GM23338 (cell line): ENCODE results near the gene INPP4B. TPM values are rescaled to one million over a fixed set of nuclear protein-coding genes. Genes with fewer than 3 reads are reported as not detected.

Source experiments
- ATAC-seq: fragments of 200-7000 bp; cut with Tn5 transposase; 3 replicates; pipeline ENCODE4 v1.9.1; 2020
- DNase-seq: peaks from one replicate; pipeline ENCODE4 v3.0.0-alpha.2; 2015; ENCODE audit warnings: low spot score
- H2AFZ ChIP-seq: fragments of 200-600 bp; sonication (generic); 2 replicates; pipeline ENCODE4 v1.8.0; 2016; ENCODE audit warnings: antibody characterized with exemption, mild to moderate bottlenecking, moderate library complexity
- H3F3A ChIP-seq: fragments of 200-600 bp; sonication (generic); replicated peaks from 2 replicates; pipeline ENCODE4 v1.8.0; 2017; ENCODE audit warnings: antibody characterized with exemption, mixed run types, low read depth
- H3K27ac ChIP-seq: fragments of 200-600 bp; sonication (generic); 2 replicates; pipeline ENCODE4 v1.6.1; 2016; ENCODE audit warnings: low read depth
- H3K27me3 ChIP-seq: fragments of 200-600 bp; sonication (generic); 2 replicates; pipeline ENCODE4 v1.8.0; 2016; ENCODE audit warnings: mild to moderate bottlenecking, mixed run types, moderate library complexity; ENCODE audit not compliant: insufficient read depth
- H3K36me3 ChIP-seq: fragments of 200-600 bp; sonication (generic); 2 replicates; pipeline ENCODE4 v1.8.0; 2016; ENCODE audit warnings: mild to moderate bottlenecking; ENCODE audit not compliant: insufficient read depth
- H3K4me1 ChIP-seq: fragments of 200-600 bp; sonication (generic); 2 replicates; pipeline ENCODE4 v1.8.0; 2016; ENCODE audit warnings: mild to moderate bottlenecking, moderate library complexity; ENCODE audit not compliant: insufficient read depth
- H3K4me2 ChIP-seq: fragments of 200-600 bp; sonication (generic); 2 replicates; pipeline ENCODE4 v1.7.1; 2017; ENCODE audit warnings: mixed run types
- H3K4me3 ChIP-seq: fragments of 200-600 bp; sonication (generic); 2 replicates; pipeline ENCODE4 v1.6.1; 2016; ENCODE audit warnings: mixed run types
- H3K79me2 ChIP-seq: fragments of 200-600 bp; sonication (generic); replicated peaks from 2 replicates; pipeline ENCODE4 v1.8.0; 2017; ENCODE audit warnings: mild to moderate bottlenecking; ENCODE audit not compliant: insufficient read depth
- H3K9me2 ChIP-seq: fragments of 200-600 bp; sonication (generic); 2 replicates; pipeline ENCODE4 v1.8.0; 2017; ENCODE audit not compliant: insufficient read depth
- H4K20me1 ChIP-seq: fragments of 200-600 bp; sonication (generic); replicated peaks from 2 replicates; pipeline ENCODE4 v1.8.0; 2017; ENCODE audit warnings: mild to moderate bottlenecking; ENCODE audit not compliant: insufficient read depth
- H3K27ac Mint-ChIP-seq: 2 replicates; pipeline ENCODE4 v1.8.0; 2020; ENCODE audit warnings: inconsistent platforms, mild to moderate bottlenecking, moderate library complexity, mixed read lengths
- H3K27me3 Mint-ChIP-seq: 3 replicates; pipeline ENCODE4 v1.8.0; 2022; ENCODE audit warnings: low read depth, mild to moderate bottlenecking, moderate library complexity, mixed read lengths, inconsistent platforms; ENCODE audit not compliant: insufficient read depth, poor library complexity
- H3K36me3 Mint-ChIP-seq: 3 replicates; pipeline ENCODE4 v1.8.0; 2021; ENCODE audit warnings: low read depth, mild to moderate bottlenecking, inconsistent platforms, moderate library complexity, mixed read lengths
- H3K4me1 Mint-ChIP-seq: 3 replicates; pipeline ENCODE4 v1.8.0; 2020; ENCODE audit warnings: mild to moderate bottlenecking, inconsistent platforms, mixed read lengths
- H3K4me3 Mint-ChIP-seq: 3 replicates; pipeline ENCODE4 v1.8.0; 2021; ENCODE audit warnings: moderate library complexity, mild to moderate bottlenecking, inconsistent platforms, mixed read lengths
- H3K9me3 Mint-ChIP-seq: 3 replicates; pipeline ENCODE4 v1.8.0; 2020; ENCODE audit warnings: moderate library complexity, mild to moderate bottlenecking, inconsistent platforms, mixed read lengths
- CREB1 ChIP-seq: fragments of 250-450 bp; sonication (Bioruptor Pico); IDR thresholded peaks from 2 replicates; pipeline ENCODE4 v1.5.0; 2020; ENCODE audit warnings: low read depth, mild to moderate bottlenecking, moderate library complexity
- EZH2 ChIP-seq: fragments of 200-600 bp; sonication (generic); IDR thresholded peaks from one replicate; pipeline ENCODE4 v1.8.0; 2017; ENCODE audit warnings: antibody characterized with exemption, mild to moderate bottlenecking, low read depth; ENCODE audit not compliant: unreplicated experiment
- EZH2phosphoT487 ChIP-seq: fragments of 200-600 bp; sonication (generic); IDR thresholded peaks from one replicate; pipeline ENCODE4 v1.8.1; 2018; ENCODE audit warnings: antibody characterized with exemption; ENCODE audit not compliant: unreplicated experiment
- JUNB ChIP-seq: IDR thresholded peaks from one replicate; pipeline ENCODE4 v1.6.1; 2016; ENCODE audit warnings: antibody characterized with exemption; ENCODE audit not compliant: unreplicated experiment
- NANOG ChIP-seq: IDR thresholded peaks from 2 replicates; pipeline ENCODE4 v1.6.1; 2016; ENCODE audit warnings: antibody characterized with exemption, borderline replicate concordance
- POLR2AphosphoS5 ChIP-seq: IDR thresholded peaks from 2 replicates; pipeline ENCODE4 v1.6.1; 2016; ENCODE audit warnings: antibody characterized with exemption, low read depth
- STAT1 ChIP-seq: IDR thresholded peaks from one replicate; pipeline ENCODE4 v1.6.1; 2016; ENCODE audit warnings: antibody characterized with exemption; ENCODE audit not compliant: unreplicated experiment
- ZNF114 ChIP-seq: fragments of 250-450 bp; sonication (Bioruptor Pico); IDR thresholded peaks from 2 replicates; pipeline ENCODE4 v1.5.0; 2020; ENCODE audit warnings: mild to moderate bottlenecking, moderate library complexity
- ZNF331 ChIP-seq: fragments of 250-450 bp; sonication (Bioruptor Pico); IDR thresholded peaks from 2 replicates; pipeline ENCODE4 v1.5.0; 2020; ENCODE audit warnings: low read depth, mild to moderate bottlenecking, moderate library complexity
- polyA plus RNA-seq: library from polyadenylated mRNA; unstranded; fragments of >200 nt; fragmentation: Nextera tagmentation; extraction: Ambion mirVana; gene quantifications from 2 replicates; pipeline ENCODE4 v1.2.1, GENCODE V29; 2016
- total RNA-seq: library from RNA; depleted of rRNA; stranded (reverse); fragments of >200 nt; shearing (Covaris generic); gene quantifications from 2 replicates; pipeline ENCODE4 v1.2.3, GENCODE V29; 2014
- TF ChIP-seq, protein P1 (sequence below): IDR thresholded peaks from 2 replicates; pipeline ENCODE4 v1.6.1; 2016; ENCODE audit warnings: antibody characterized with exemption
- TF ChIP-seq, protein P2 (sequence below): fragments of 250-450 bp; sonication (Bioruptor Pico); IDR thresholded peaks from 2 replicates; pipeline ENCODE4 v1.5.0; 2020; ENCODE audit warnings: mild to moderate bottlenecking, moderate library complexity
- TF ChIP-seq, protein P3 (sequence below), 2 experiments: fragments of 200-600 bp in 1 of 2; sonication (generic) in 1 of 2; conservative IDR thresholded peaks; 2 replicates each; pipeline versions ENCODE4 v1.5.1 to v1.6.1; 2016 to 2017; ENCODE audit warnings: antibody characterized with exemption in 2 of 2, low read depth in 2 of 2, mild to moderate bottlenecking in 2 of 2, moderate library complexity in 1 of 2
- TF ChIP-seq, protein P4 (sequence below): IDR thresholded peaks from one replicate; pipeline ENCODE4 v1.6.1; 2018; ENCODE audit warnings: antibody characterized with exemption; ENCODE audit not compliant: unreplicated experiment

The INPP4B gene
- total and polyA plus RNA-seq, 2 experiments from 2014 or later = 0.11 to 0.14 TPM

DNA sequence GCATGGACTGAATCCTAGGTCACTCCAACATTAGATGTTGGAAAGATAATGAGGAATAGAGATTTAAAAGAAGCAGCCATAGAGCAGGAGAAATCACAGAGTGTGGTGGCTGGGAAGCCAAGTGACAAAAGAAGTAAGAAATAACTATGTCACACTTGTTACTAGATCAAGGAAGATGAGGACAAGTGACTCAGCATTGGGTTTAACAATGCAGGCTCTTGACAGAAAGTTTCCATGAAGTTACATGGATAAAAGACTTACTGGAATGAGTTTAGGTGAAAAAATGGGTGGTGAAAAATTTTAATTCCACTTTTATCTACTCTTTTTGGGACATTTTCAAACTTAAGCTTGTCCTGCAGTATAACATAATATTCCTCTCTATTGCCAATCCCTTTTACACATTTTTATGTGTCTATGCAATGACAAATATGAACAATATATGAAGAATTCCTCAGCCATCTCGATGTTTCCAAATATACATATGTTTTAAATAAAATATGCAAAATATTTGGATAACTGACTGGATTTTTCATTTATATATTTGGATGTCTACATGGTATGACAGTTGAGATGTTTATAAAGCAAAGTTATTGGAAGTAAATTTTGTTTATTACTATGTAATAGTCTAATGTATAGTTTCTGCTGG, 747.1 kb downstream of the INPP4B start:
- H3K36me3 ChIP-seq = no peaks in the 10 kb centered on the region
- Mint-ChIP-seq H3K27ac (no peak overlapping the region), H3K27me3 (no peaks in the 10 kb centered on the region), H3K4me1 (no peaks in the 10 kb centered on the region), H3K36me3 (no peaks in the 10 kb centered on the region), H3K9me3 (no peaks in the 10 kb centered on the region), H3K4me3 (no peak overlapping the region)
- no peaks in the 10 kb centered on the region for H4K20me1 ChIP-seq
- no peak for DNase-seq
- H3K27ac ChIP-seq = no peak overlapping the region
- no peaks in the 10 kb centered on the region for H3K79me2 ChIP-seq
- H2AFZ ChIP-seq = no peak overlapping the region
- H3K4me2 ChIP-seq = no peak overlapping the region
- H3K27me3 ChIP-seq = no peaks in the 10 kb centered on the region
- no peak overlapping the region for H3K4me3 ChIP-seq
- no peaks in the 10 kb centered on the region for H3K4me1 ChIP-seq
- ATAC-seq = no peak
- TF ChIP-seq ZNF114 (CRISPR knock-in tag) (no peak), NANOG (no peak), EZH2phosphoT487 (no peak), ZNF331 (CRISPR knock-in tag) (no peak), STAT1 (no peak), POLR2AphosphoS5 (no peak), EZH2 (no peak), CREB1 (CRISPR knock-in tag) (no peak), JUNB (no peak)
- TF ChIP-seq, protein P1, sequence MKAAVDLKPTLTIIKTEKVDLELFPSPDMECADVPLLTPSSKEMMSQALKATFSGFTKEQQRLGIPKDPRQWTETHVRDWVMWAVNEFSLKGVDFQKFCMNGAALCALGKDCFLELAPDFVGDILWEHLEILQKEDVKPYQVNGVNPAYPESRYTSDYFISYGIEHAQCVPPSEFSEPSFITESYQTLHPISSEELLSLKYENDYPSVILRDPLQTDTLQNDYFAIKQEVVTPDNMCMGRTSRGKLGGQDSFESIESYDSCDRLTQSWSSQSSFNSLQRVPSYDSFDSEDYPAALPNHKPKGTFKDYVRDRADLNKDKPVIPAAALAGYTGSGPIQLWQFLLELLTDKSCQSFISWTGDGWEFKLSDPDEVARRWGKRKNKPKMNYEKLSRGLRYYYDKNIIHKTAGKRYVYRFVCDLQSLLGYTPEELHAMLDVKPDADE = no peak
- TF ChIP-seq, protein P2, sequence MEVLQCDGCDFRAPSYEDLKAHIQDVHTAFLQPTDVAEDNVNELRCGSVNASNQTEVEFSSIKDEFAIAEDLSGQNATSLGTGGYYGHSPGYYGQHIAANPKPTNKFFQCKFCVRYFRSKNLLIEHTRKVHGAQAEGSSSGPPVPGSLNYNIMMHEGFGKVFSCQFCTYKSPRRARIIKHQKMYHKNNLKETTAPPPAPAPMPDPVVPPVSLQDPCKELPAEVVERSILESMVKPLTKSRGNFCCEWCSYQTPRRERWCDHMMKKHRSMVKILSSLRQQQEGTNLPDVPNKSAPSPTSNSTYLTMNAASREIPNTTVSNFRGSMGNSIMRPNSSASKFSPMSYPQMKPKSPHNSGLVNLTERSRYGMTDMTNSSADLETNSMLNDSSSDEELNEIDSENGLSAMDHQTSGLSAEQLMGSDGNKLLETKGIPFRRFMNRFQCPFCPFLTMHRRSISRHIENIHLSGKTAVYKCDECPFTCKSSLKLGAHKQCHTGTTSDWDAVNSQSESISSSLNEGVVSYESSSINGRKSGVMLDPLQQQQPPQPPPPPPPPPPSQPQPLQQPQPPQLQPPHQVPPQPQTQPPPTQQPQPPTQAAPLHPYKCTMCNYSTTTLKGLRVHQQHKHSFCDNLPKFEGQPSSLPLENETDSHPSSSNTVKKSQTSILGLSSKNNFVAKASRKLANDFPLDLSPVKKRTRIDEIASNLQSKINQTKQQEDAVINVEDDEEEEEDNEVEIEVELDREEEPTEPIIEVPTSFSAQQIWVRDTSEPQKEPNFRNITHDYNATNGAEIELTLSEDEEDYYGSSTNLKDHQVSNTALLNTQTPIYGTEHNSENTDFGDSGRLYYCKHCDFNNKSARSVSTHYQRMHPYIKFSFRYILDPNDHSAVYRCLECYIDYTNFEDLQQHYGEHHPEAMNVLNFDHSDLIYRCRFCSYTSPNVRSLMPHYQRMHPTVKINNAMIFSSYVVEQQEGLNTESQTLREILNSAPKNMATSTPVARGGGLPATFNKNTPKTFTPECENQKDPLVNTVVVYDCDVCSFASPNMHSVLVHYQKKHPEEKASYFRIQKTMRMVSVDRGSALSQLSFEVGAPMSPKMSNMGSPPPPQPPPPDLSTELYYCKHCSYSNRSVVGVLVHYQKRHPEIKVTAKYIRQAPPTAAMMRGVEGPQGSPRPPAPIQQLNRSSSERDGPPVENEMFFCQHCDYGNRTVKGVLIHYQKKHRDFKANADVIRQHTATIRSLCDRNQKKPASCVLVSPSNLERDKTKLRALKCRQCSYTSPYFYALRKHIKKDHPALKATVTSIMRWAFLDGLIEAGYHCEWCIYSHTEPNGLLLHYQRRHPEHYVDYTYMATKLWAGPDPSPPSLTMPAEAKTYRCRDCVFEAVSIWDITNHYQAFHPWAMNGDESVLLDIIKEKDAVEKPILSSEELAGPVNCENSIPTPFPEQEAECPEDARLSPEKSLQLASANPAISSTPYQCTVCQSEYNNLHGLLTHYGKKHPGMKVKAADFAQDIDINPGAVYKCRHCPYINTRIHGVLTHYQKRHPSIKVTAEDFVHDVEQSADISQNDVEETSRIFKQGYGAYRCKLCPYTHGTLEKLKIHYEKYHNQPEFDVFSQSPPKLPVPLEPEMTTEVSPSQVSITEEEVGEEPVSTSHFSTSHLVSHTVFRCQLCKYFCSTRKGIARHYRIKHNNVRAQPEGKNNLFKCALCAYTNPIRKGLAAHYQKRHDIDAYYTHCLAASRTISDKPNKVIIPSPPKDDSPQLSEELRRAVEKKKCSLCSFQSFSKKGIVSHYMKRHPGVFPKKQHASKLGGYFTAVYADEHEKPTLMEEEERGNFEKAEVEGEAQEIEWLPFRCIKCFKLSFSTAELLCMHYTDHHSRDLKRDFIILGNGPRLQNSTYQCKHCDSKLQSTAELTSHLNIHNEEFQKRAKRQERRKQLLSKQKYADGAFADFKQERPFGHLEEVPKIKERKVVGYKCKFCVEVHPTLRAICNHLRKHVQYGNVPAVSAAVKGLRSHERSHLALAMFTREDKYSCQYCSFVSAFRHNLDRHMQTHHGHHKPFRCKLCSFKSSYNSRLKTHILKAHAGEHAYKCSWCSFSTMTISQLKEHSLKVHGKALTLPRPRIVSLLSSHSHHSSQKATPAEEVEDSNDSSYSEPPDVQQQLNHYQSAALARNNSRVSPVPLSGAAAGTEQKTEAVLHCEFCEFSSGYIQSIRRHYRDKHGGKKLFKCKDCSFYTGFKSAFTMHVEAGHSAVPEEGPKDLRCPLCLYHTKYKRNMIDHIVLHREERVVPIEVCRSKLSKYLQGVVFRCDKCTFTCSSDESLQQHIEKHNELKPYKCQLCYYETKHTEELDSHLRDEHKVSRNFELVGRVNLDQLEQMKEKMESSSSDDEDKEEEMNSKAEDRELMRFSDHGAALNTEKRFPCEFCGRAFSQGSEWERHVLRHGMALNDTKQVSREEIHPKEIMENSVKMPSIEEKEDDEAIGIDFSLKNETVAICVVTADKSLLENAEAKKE (CRISPR knock-in tag) = no peak
- TF ChIP-seq, protein P3, sequence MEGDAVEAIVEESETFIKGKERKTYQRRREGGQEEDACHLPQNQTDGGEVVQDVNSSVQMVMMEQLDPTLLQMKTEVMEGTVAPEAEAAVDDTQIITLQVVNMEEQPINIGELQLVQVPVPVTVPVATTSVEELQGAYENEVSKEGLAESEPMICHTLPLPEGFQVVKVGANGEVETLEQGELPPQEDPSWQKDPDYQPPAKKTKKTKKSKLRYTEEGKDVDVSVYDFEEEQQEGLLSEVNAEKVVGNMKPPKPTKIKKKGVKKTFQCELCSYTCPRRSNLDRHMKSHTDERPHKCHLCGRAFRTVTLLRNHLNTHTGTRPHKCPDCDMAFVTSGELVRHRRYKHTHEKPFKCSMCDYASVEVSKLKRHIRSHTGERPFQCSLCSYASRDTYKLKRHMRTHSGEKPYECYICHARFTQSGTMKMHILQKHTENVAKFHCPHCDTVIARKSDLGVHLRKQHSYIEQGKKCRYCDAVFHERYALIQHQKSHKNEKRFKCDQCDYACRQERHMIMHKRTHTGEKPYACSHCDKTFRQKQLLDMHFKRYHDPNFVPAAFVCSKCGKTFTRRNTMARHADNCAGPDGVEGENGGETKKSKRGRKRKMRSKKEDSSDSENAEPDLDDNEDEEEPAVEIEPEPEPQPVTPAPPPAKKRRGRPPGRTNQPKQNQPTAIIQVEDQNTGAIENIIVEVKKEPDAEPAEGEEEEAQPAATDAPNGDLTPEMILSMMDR (conservative IDR thresholded peaks at IDR 0.05; ENCODE audit: low read depth in 2 of 2) = no peak
- TF ChIP-seq, protein P4, sequence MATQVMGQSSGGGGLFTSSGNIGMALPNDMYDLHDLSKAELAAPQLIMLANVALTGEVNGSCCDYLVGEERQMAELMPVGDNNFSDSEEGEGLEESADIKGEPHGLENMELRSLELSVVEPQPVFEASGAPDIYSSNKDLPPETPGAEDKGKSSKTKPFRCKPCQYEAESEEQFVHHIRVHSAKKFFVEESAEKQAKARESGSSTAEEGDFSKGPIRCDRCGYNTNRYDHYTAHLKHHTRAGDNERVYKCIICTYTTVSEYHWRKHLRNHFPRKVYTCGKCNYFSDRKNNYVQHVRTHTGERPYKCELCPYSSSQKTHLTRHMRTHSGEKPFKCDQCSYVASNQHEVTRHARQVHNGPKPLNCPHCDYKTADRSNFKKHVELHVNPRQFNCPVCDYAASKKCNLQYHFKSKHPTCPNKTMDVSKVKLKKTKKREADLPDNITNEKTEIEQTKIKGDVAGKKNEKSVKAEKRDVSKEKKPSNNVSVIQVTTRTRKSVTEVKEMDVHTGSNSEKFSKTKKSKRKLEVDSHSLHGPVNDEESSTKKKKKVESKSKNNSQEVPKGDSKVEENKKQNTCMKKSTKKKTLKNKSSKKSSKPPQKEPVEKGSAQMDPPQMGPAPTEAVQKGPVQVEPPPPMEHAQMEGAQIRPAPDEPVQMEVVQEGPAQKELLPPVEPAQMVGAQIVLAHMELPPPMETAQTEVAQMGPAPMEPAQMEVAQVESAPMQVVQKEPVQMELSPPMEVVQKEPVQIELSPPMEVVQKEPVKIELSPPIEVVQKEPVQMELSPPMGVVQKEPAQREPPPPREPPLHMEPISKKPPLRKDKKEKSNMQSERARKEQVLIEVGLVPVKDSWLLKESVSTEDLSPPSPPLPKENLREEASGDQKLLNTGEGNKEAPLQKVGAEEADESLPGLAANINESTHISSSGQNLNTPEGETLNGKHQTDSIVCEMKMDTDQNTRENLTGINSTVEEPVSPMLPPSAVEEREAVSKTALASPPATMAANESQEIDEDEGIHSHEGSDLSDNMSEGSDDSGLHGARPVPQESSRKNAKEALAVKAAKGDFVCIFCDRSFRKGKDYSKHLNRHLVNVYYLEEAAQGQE = no peak
- no peaks in the 10 kb centered on the region for H3K9me2 ChIP-seq
- no peaks in the 10 kb centered on the region for H3F3A ChIP-seq
